SKM-1 (cell line): ENCODE measurements around the gene SORBS2.

Source experiments
- DNase-seq: peaks from one replicate; lab custom pipeline; 2025; ENCODE audit not compliant: unreplicated experiment; lab: John Stamatoyannopoulos, UW

The SORBS2 gene

DNA sequence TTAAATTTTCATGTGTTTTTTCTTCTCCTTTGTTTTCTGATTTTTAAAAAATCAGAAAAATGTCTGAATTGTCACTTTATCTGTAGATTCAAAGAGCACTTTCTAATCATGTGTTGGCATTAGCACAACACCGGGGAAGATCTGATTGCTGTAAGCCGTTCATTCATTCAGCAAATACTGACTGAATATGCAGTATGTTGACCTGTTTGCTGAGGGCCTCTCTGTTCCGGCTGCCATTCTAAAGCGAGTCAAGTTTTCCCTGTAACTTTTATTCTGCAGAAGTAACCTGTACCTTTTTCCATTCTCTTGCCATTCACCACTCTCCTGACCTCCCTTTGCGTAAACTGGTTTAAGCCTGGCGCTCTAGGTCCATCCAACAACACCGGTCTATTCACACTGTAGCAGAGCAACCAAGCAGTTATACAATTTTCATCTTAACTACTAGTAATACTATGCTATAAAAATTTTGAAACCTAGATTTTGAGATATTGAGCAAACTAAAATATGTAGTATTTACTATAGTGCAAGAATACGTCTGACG is 6.7 kb downstream of the SORBS2 start:
- no peak for DNase-seq

DNA sequence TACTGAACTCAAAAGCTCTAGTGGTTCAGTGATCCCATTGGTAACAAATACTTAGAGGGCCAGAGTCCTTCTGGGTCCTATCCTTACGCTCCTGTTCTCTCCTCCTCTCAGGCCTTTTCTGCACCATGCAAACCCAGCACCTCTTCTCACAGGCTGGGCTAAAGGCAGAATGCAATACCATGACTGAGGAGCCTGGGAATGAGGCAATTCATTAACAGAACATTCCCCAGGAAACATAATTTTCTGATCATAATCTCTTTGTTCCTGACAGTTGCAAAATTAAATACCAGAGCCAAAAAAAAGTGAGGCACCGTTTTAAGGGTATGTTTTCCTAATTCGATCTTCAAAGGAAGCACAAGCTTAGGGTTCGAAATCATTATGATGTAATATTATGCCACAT is 9.0 kb downstream of the SORBS2 start:
- DNase-seq: no peak

DNA sequence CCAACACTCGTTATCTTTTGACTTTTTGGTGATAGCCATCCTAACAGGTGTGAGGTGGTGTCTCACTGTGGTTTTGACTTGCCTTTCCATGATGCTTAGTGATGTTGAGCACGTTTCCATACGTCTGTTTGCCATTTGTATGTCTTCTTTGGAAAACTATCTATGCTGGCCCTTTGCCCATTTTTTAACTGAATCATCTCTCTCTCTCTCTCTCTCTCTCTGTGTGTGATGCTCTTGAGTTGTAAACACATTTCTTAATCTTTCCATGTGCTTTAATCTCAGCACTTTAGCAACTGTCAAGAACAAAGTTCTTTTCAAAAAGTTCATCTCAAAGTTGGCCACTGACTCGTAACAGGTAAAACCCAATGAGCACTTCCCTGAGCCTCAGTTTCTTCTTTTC is 10.5 kb downstream of the SORBS2 start:
- DNase-seq: no peak

GRCh38 chr4:185800266-185800945 is 11.6 kb downstream of the SORBS2 start:
- DNase-seq: no peak

GRCh38 chr4:185799442-185799841 is 12.6 kb downstream of the SORBS2 start:
- no peak for DNase-seq

GRCh38 chr4:185797596-185798338 is 14.2 kb downstream of the SORBS2 start:
- no peak for DNase-seq

GRCh38 chr4:185797018-185797417 is 15.0 kb downstream of the SORBS2 start:
- no peak for DNase-seq

DNA sequence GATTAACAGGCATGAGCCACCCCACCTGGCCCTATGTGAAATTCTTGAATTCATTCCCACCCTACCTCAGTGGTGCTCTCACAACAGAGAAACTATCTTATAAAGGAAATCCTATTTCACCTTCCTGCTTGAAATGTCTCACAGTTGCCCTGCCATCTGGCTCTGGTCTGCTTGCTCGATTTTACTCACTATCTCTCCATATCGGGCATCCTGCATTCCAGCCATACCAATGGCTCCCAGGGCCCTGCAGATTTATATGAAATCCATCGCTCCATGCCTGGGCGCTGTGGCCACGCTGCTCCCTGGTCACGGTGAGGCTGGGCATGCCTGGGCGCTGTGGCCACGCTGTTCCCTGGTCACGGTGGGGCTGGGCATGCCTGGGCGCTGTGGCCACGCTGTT is 15.8 kb downstream of the SORBS2 start:
- no peak for DNase-seq

GRCh38 chr4:185794637-185795036 is 17.4 kb downstream of the SORBS2 start:
- DNase-seq: no peak

DNA sequence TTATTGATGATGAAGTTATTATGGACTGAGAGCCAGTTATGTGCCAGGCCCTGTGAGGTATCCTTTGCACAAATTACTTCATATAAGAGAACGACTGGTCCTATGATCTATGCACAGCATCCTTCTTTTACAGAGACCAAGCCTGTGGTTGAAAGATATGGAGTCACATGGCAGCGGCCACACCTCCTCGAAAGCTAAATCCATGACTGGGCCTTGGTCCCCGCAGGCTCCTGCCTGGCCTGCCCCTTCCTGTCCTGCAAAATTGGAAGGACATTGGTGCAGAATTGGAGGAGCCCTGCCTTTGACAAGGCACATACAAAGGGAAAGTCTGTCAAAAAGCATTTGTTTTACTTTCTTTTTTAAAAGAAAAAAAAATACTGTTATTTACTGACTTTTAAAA is 18.3 kb downstream of the SORBS2 start:
- no peak for DNase-seq

GRCh38 chr4:185793116-185793485 is 18.9 kb downstream of the SORBS2 start:
- DNase-seq: no peak

- DNase-seq: no peak
These were observed 19.4 kb downstream of the SORBS2 start for GRCh38 chr4:185792384-185793115.

DNA sequence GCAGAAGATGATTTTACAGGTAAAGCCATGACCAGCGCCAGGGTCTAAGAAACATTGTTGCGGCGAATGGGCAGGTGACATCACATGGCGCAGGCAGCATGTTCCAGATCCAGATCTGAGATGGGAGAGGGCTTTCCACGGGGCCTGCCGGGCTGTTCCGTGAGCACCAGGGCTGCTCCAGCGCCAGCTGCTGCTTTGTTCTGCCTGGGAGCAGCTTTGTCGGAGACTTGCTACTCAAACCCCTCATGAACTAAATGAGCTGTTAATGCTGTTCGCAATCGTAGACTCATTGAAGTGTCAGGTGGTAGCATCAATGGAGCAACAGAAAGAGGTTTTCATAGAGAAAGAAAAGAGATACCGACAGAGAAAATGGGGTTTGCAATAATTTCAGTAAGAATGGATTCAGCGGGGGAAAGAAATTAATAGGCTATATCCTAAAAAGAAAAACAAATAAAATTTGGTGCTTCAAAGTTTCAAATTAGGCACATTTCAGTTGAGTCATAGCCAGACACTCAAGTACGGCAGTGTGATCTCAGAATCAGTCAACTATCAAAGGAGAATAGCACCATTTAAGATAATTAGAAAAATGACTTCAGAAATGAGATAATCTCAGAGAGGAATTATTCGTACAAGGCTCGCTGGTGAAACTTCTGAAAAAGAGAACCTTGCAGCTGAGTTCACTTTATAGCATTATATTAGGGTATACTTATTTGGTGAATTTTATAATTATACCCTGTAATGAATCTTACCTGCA is 23.9 kb downstream of the SORBS2 start:
- DNase-seq: no peak

DNA sequence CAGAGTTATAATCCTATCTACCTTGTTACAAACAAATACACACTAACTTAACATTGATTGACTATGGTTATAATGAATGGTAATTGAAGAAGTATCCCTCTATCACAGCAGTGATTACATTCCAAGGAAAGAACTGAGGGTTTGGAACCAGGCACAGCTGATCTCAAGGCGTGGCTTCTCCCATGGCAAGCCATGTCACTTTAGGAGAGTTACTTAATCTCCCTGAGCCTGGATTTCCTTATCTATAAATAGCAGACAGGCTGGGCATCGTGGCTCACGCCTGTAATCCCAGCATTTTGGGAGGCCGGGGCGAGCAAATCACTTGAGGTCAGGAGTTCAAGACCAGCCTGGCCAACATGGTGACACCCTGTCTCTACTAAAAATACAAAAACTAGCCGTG is 25.6 kb downstream of the SORBS2 start:
- DNase-seq: no peak

DNA sequence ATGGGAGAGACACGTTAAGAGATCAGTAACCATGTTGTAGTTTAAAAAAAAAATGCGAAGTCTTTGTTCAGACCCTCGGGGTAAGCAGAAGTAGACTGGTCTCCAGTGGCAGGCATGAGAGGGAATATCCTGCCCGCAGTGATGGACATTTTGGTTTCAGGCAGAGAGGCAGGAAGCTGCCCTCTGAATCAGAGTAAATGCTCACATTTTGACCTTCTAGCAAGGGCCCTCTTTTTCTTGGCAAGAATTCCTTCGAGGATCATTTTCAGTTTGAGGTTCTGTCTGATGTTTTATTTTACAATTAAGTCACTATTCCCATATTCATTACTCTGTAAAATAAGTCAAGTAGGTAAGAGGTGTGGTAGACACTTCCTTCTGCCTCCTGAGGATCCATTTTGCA is 28.4 kb downstream of the SORBS2 start:
- DNase-seq: no peak

- no peak for DNase-seq
These were observed 29.5 kb downstream of the SORBS2 start for GRCh38 chr4:185782523-185782922.

DNA sequence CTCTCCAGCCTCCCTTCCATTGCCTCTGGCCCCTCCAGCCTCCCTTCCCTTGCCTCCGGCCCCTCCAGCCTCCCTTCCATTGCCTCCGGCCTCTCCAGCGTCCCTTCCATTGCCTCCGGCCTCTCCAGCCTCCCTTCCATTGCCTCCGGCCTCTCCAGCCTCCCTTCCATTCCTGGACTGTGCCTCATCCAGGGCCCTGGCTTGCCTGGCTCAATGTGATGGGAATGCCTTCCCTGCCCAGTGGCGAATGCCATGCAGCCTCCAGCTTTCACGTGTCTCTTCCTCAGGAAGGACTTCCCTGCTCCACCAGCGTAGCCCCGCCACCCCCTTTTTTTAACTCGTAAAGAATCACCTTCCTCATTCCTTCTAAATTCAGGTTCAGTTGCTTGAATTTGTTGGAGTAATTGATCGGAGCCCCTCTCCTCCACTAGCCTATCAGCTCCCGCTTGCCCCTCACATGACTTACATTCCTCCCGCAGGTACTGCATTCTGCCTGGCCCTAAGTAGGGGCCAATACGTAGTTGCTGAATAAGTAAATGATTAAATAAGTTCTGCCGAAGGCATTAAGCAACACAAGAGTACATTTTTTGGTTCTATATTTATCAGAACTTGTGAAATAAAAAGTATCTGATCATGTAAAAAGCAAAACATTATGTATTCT is 30.3 kb downstream of the SORBS2 start:
- DNase-seq: no peak

DNA sequence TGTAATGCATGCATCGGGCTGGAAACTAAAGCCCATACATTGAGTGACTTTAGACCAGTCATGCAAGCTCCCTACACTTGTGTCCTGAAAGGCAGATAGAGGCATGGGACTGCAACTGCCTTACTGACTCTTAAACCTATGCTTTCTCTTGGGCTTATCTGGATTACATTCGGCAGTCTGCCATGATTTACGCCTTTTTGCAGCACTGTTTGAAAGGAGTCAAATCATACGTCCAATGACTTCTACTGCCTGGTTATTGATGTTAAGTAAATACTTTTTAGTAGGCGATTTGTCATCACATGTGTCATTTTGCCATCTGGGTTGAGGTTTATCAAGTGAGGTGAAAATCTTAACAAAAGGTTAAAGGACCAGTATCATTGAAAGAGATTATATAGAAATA is 31.5 kb downstream of the SORBS2 start:
- no peak for DNase-seq

- no peak for DNase-seq
These were observed 32.5 kb downstream of the SORBS2 start for GRCh38 chr4:185779517-185779916.

DNA sequence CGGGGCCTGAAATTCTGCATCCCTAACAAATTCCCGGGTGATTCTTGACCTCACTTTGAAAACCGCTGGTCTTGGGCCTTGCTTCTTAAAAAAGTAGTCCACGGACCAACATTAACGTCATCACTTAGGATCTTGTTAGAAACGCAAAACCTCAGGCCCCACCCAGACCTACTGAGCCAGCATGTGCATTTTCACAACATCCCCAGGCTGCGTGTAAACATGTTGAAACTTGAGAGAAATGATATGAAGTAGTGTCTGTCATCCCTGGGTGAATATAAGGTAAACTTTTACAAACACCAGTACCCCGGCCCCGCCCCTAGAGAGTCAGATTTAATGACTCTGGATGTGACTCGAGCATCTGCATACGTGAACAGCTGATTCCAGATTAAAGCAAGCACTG is 33.7 kb downstream of the SORBS2 start:
- DNase-seq: no peak
